GM19455 (cell line): ENCODE measurements around the gene CHST7.

Source experiments
- ATAC-seq: cut with Tn5 transposase; IDR thresholded peaks from one replicate; pipeline ENCODE4 v1.9.1; 2021; ENCODE audit not compliant: unreplicated experiment

Gene CHST7

GRCh38 chrX:46645614-46646013, 72.0 kb downstream of the CHST7 start:
- no peak for ATAC-seq

- ATAC-seq, result no peak
Observed at GRCh38 chrX:46647251-46647650, 73.7 kb downstream of the CHST7 start.
